DOHH2 (cell line): ENCODE data around the gene MIGA2.
A peak's percentile ranks its signal among the peaks of the same experiment; 100 is the strongest.

Experiments used
- H3F3A ChIP-seq: fragments of 200-600 bp; sonication (generic), shearing (Covaris generic); 2 replicates; pipeline ENCODE4 v1.6.0; 2016; ENCODE audit warnings: antibody characterized with exemption, mild to moderate bottlenecking; ENCODE audit not compliant: control insufficient read depth, insufficient read depth
- H3K27ac ChIP-seq: fragments of 200-600 bp; sonication (generic); 2 replicates; pipeline ENCODE4 v1.5.1; 2014; ENCODE audit warnings: low read depth, mild to moderate bottlenecking, low read length, moderate library complexity
- H3K27me3 ChIP-seq: fragments of 200-600 bp; sonication (generic); 2 replicates; pipeline ENCODE4 v1.6.1; 2014; ENCODE audit warnings: mild to moderate bottlenecking, low read length, mixed read lengths; ENCODE audit not compliant: control insufficient read depth
- H3K36me3 ChIP-seq: fragments of 200-600 bp; sonication (generic); 2 replicates; pipeline ENCODE4 v1.6.1; 2014; ENCODE audit warnings: mild to moderate bottlenecking, low read length, moderate library complexity, mixed read lengths; ENCODE audit not compliant: control insufficient read depth
- H3K4me1 ChIP-seq: fragments of 200-600 bp; sonication (generic); 2 replicates; pipeline ENCODE4 v1.6.1; 2014; ENCODE audit warnings: mild to moderate bottlenecking, low read length, mixed read lengths; ENCODE audit not compliant: control insufficient read depth
- H3K4me2 ChIP-seq: fragments of 200-600 bp; sonication (generic); 2 replicates; pipeline ENCODE4 v1.6.0; 2014; ENCODE audit warnings: mild to moderate bottlenecking, low read length, moderate library complexity
- H3K4me3 ChIP-seq: fragments of 200-600 bp; sonication (generic); 2 replicates; pipeline ENCODE4 v1.5.1; 2014; ENCODE audit warnings: mild to moderate bottlenecking, low read length, mixed read lengths
- H3K79me2 ChIP-seq: fragments of 200-600 bp; sonication (generic); 2 replicates; pipeline ENCODE4 v1.6.1; 2014; ENCODE audit warnings: mild to moderate bottlenecking, low read length, mixed read lengths; ENCODE audit not compliant: control insufficient read depth
- H3K9me2 ChIP-seq: fragments of 200-600 bp; sonication (generic); replicated peaks from 2 replicates; pipeline ENCODE4 v1.6.1; 2014; ENCODE audit warnings: mild to moderate bottlenecking, low read length, mixed read lengths; ENCODE audit not compliant: control insufficient read depth
- H3K9me3 ChIP-seq: fragments of 200-600 bp; sonication (generic); 2 replicates; pipeline ENCODE4 v1.6.1; 2014; ENCODE audit warnings: antibody characterized with exemption, low read length, mixed read lengths; ENCODE audit not compliant: control insufficient read depth, insufficient read depth
- H4K20me1 ChIP-seq: fragments of 200-600 bp; sonication (generic); 2 replicates; pipeline ENCODE4 v1.6.0; 2014; ENCODE audit warnings: low read depth, mild to moderate bottlenecking, antibody characterized with exemption, low read length, moderate library complexity; ENCODE audit not compliant: control insufficient read depth, insufficient read depth
- EZH2phosphoT487 ChIP-seq: fragments of 200-600 bp; sonication (generic); IDR thresholded peaks from 2 replicates; pipeline ENCODE4 v1.6.1; 2017; ENCODE audit warnings: borderline replicate concordance, mild to moderate bottlenecking, antibody characterized with exemption, low read length, moderate library complexity, mixed read lengths
- TF ChIP-seq, protein P1 (sequence below): fragments of 200-600 bp; sonication (generic); IDR thresholded peaks from one replicate; pipeline ENCODE4 v1.5.1; 2014; ENCODE audit warnings: antibody characterized with exemption, mild to moderate bottlenecking, low read depth, low read length; ENCODE audit not compliant: poor library complexity, severe bottlenecking

MIGA2 gene

GRCh38 chr9:129101279-129101678 is 64.9 kb downstream of the MIGA2 start:
- no peaks in the 10 kb centered on the region for H3K4me1 ChIP-seq
- TF ChIP-seq, protein P1, sequence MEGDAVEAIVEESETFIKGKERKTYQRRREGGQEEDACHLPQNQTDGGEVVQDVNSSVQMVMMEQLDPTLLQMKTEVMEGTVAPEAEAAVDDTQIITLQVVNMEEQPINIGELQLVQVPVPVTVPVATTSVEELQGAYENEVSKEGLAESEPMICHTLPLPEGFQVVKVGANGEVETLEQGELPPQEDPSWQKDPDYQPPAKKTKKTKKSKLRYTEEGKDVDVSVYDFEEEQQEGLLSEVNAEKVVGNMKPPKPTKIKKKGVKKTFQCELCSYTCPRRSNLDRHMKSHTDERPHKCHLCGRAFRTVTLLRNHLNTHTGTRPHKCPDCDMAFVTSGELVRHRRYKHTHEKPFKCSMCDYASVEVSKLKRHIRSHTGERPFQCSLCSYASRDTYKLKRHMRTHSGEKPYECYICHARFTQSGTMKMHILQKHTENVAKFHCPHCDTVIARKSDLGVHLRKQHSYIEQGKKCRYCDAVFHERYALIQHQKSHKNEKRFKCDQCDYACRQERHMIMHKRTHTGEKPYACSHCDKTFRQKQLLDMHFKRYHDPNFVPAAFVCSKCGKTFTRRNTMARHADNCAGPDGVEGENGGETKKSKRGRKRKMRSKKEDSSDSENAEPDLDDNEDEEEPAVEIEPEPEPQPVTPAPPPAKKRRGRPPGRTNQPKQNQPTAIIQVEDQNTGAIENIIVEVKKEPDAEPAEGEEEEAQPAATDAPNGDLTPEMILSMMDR, result no peak
- TF ChIP-seq EZH2phosphoT487, result no peak

GRCh38 chr9:129102095-129102525 is 65.7 kb downstream of the MIGA2 start:
- H4K20me1 ChIP-seq, result no peaks in the 10 kb centered on the region
- H3K4me1 ChIP-seq, result no peaks in the 10 kb centered on the region
- H3F3A ChIP-seq, result no peaks in the 10 kb centered on the region
- no peaks in the 10 kb centered on the region for H3K79me2 ChIP-seq
- peaks cover 13% of the 10 kb centered on the region for H3K27me3 ChIP-seq
- H3K9me3 ChIP-seq, result no peaks in the 10 kb centered on the region
- H3K4me2 ChIP-seq, result no peak overlapping the region
- H3K9me2 ChIP-seq, result no peaks in the 10 kb centered on the region
- no peak for TF ChIP-seq EZH2phosphoT487
- TF ChIP-seq, protein P1, result no peak
- no peak overlapping the region for H3K27ac ChIP-seq
- no peak overlapping the region for H3K4me3 ChIP-seq
- H3K36me3 ChIP-seq, result no peaks in the 10 kb centered on the region

More at GRCh38 chr9:129101279-129101678, 64.9 kb downstream of the MIGA2 start:
- Histone ChIP-seq H3K4me3 (no peak overlapping the region), H3K27ac (no peak overlapping the region), H3K9me3 (no peaks in the 10 kb centered on the region), H3K4me2 (no peak overlapping the region), H3K27me3 (peaks cover 13% of the 10 kb centered on the region), H4K20me1 (no peaks in the 10 kb centered on the region), H3F3A (no peaks in the 10 kb centered on the region), H3K36me3 (no peaks in the 10 kb centered on the region), H3K79me2 (no peaks in the 10 kb centered on the region), H3K9me2 (no peaks in the 10 kb centered on the region)

- no peaks in the 10 kb centered on the region for H3F3A ChIP-seq
- H3K4me3 ChIP-seq, result no peak overlapping the region
- H3K36me3 ChIP-seq, result no peaks in the 10 kb centered on the region
- no peaks in the 10 kb centered on the region for H3K79me2 ChIP-seq
- H4K20me1 ChIP-seq, result no peaks in the 10 kb centered on the region
- no peak overlapping the region for H3K27ac ChIP-seq
- no peaks in the 10 kb centered on the region for H3K9me2 ChIP-seq
- TF ChIP-seq EZH2phosphoT487, result no peak
- TF ChIP-seq, protein P1, result peak; percentile 73
- no peaks in the 10 kb centered on the region for H3K9me3 ChIP-seq
- peaks cover 13% of the 10 kb centered on the region for H3K27me3 ChIP-seq
- H3K4me1 ChIP-seq, result no peaks in the 10 kb centered on the region
- H3K4me2 ChIP-seq, result no peak overlapping the region
Observed at GRCh38 chr9:129102791-129103594, 66.6 kb downstream of the MIGA2 start.
